Dermis microvascular lymphatic vessel endothelial cell (primary cell): ENCODE measurements around the gene PLXNB1. TPM values are rescaled to one million over a fixed set of nuclear protein-coding genes. Genes with fewer than 3 reads are reported as not detected.
A peak's percentile ranks its signal among the peaks of the same experiment; 100 is the strongest.

Experiments
- DNase-seq, 2 donors: peaks; one replicate each; pipeline versions ENCODE4 v3.0.0 to v3.0.0-alpha.2; 2010; ENCODE audit warnings: low read depth in 2 of 2
- total RNA-seq: library from RNA; depleted of rRNA; stranded (reverse); fragments of >200 nt; gene quantifications from 2 replicates; pipeline ENCODE4 v1.2.1, GENCODE V29; 2014

The PLXNB1 gene
- total RNA-seq, 1 donor from 2014 or later, result 13.9 TPM

- no peak for DNase-seq
Observed at GRCh38 chr3:48418651-48419050, 11.2 kb downstream of the PLXNB1 start.

GRCh38 chr3:48418140-48418539, 11.7 kb downstream of the PLXNB1 start:
- DNase-seq, result no peak

DNA sequence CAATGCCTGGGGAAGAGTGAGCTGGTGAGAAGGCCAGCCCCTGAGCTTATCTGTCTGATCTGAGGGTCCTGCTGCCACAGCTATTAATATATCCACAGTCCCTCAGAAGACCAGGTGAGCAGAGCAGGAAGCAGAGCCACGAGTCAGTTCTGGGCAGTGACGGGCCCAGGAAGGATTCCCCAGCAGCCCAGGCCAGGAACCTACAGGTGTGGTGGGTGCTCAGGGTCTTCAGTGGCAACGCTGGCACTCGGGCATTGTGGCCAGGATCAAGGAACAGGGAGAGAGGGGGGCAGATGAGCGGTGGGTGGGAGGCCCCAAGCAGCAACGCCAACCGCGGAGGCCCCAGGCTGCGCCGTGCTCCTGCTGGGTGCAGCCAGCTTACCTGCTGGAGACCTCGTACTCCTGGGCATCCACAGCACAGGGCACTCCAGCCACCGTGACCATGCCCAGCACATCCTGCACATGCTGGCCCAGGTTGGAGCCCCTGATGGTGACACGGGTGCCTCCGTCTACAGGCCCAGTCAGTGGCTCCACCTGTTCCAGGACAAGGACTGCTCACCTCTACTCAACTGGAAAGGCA, 12.3 kb downstream of the PLXNB1 start:
- DNase-seq, result no peak

DNA sequence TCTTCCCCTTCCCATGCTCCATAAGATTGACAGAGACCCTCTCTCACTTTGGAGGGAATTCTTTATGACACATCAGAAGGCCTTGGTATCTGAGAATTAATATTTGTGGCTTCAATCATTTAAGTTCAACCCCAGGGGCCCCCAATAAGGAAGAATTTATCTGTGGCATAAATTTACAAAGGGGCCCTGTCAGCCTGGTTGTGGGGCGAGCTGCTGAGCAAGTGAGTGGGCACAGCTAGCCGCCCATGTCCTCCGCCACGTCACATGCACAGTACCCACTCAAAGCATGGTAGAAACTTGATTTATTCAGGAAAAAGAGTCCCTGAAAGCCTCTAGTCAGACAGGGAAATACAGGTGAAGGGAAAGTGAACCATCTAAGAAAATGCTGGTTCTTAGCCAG, 13.3 kb downstream of the PLXNB1 start:
- no peak for DNase-seq

GRCh38 chr3:48416091-48416505, 13.8 kb downstream of the PLXNB1 start:
- DNase-seq, result no peak

DNA sequence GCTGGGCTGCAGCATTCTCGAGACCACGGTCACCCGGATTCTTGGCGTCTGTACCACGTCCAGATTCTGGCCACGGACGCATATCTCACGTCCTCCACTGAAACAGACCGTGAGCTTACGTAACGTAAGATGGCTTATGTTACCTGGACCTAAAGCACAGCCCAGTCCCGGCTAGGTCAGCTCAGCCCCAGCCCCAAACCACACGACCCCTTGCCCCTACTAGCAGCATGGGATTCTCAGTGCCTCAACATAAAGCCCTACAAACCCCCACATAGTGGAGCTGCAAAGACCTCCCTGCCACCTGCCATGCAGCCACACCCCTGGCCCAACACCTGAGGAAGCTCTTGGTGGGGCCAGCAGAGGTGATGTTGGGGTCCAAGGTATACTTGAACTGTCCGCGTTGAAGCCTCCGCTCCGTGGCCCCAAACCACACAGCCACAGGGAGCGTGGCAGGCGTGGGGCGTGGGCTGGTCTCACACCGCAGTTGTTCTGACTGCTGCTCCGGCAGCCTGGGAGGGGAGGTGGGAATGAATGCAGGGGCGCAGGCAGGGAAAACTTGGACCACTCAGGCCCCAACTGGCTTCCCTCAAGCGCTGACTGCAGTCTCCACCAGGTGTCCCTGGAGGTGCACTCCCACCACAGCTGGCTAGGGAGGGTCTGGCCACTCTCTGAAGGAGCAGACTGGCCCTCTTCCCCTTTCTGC, 14.5 kb downstream of the PLXNB1 start:
- DNase-seq, result no peak

GRCh38 chr3:48414376-48415250, 15.3 kb downstream of the PLXNB1 start:
- DNase-seq, result no peak

DNA sequence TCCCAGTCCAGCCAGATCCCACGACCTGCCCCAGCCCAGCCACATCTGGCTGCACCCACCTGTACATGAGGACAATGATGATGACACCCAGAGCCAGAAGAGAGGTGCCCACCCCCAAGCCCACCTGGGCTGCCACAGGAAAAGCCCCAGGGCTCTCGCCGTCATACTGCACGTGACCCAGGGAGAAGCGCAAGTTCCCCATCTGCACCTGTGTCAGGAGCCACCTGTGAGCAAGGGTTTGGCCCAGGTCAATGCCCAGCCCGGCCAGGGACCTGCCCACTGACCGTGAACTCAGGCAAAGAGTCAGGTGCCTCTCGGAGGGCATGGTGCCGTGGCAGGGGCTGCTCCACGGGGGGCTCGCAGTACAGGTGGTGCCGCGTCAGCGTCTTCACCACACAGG, 16.3 kb downstream of the PLXNB1 start:
- DNase-seq, result no peak

DNA sequence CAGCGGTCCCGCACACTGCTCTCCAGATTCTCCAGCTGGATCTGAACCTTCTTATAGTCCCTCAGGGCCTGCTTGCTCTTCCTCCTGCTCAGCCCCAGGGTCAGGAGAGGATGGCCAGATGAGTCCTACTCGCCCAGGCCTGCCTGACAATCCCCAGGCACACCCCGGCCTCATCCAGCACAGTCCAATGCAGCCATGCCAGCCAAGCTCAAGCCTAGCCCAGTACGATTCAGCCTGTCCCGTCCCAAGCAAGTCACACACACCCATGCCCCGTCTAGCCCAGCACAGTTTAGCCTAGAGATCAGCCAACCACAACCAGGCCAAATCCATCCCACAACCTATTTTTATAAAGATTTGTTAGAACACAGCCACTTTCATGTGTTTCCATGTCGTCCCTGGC, 16.8 kb downstream of the PLXNB1 start:
- DNase-seq, result no peak

DNA sequence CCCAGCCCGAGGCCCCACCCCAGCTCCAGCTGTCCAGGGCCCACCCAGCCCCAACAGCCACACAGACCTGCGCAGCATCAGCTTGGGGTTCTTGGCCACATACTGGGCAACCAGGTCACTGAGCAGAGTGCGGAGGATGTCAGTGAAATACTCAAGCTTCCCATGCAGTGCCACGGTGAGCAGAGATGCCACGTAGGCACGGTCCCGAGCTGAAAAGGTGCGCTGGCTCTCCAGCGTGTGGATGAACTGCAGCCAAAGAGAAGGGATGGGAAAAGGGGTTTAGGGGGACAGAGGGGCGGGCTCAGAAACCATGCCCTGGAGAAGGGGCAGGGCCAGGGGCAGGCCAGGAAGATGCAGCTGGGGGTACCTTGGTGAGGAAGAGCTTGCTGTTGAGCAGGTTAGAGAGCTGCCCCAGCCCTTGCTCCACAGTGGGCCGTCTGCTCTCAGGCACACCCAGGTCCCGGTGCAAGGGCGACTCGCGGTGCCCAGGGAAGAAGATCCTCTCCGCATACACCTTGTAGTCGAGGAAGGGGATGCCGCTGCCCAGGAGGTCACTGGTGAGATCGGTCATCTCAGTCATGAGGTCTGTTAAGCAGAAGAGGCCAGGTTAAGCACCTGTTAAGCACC, 17.4 kb downstream of the PLXNB1 start:
- DNase-seq, result no peak

GRCh38 chr3:48411606-48412374, 18.1 kb downstream of the PLXNB1 start:
- no peak for DNase-seq

DNA sequence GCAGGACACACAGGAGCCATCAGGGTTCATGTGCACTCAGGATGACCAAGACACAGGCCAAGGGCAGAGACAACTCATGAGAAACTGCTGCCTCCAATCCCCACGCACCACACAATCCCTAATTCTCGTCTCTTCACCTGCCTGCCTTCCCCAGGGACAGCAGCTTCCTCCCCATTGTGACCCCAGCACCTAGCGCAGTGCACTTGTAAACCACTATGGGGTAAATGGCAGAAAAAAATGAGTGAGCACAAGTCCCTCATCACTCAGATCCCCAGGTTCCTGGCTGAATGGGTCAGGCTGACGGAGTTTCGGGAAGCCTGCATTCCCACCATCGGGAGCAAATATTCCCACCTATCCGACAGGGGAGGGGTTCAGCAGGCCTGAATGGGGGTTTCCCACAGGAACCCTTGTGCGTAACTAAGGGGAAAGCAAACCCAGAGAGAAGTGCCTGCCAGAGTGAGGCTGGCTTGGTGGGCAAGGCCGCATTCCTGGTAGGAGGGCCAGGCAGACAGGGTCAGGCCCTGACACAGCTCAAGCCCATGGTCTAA, 18.8 kb downstream of the PLXNB1 start:
- no peak for DNase-seq

DNA sequence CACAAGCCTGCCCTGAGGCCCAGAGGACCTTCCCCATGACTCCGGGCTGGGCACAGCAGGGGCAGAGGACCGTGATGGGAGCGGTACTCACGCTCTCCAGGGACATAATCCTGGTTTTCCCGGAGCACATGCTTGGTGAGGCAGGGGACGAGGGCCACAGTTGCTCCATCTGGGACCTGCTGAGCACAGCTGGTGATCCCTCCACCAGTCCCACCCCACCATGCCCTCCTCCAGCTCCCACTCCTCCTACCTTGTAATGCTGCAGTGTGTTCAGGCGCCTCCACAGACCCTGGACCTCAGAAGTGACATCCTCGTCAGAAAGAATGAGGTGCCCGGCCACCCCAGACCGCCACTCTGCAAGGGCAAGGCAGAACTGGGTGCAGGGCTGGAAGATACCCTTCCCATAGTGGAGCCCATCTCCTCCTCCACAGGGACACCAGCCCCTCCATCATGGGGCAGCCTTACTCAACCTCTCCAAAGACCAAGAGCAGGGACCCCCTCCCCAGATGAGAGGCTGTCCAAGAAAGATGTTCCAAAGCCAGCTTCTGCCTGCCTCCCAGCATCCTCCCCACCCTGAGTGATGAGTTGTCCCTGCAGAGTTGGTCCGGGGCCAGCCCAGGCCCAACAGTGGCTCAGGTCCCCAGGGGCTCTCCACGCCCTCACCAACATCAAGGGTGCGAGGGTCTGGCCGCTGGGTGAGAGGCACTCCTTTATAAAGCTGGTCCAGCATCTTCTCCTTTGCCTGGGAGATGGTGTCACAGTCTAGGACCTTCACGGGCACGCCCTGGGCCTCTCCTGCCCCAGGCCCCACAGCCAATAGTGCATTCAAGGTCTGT, 19.5 kb downstream of the PLXNB1 start:
- no peak for DNase-seq

- DNase-seq, result no peak
Observed at GRCh38 chr3:48409291-48410201, 20.3 kb downstream of the PLXNB1 start.

DNA sequence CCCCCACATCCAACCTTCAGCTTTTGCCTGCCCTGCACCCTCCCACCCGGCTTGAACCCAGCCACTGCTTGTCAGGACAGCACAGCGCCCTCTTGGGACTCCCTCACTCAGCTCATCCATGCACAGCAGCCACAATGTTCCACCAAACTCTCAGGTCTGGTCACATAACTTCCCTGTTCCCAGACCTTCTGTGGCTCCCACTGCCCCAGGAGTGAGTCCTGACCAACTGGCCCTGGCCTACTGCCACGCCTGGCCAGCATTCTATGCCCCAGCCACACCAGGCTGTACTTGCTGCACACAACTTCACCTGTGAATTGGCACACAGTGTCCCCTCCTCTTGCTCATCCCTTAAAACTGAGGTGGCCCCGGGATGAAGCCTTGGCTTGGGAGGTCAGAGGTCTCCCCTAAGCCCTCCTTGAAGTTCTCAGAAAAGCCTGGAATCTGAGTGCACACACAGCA, 21.0 kb downstream of the PLXNB1 start:
- no peak for DNase-seq

GRCh38 chr3:48407542-48408099, 22.3 kb downstream of the PLXNB1 start:
- DNase-seq, result no peak

DNA sequence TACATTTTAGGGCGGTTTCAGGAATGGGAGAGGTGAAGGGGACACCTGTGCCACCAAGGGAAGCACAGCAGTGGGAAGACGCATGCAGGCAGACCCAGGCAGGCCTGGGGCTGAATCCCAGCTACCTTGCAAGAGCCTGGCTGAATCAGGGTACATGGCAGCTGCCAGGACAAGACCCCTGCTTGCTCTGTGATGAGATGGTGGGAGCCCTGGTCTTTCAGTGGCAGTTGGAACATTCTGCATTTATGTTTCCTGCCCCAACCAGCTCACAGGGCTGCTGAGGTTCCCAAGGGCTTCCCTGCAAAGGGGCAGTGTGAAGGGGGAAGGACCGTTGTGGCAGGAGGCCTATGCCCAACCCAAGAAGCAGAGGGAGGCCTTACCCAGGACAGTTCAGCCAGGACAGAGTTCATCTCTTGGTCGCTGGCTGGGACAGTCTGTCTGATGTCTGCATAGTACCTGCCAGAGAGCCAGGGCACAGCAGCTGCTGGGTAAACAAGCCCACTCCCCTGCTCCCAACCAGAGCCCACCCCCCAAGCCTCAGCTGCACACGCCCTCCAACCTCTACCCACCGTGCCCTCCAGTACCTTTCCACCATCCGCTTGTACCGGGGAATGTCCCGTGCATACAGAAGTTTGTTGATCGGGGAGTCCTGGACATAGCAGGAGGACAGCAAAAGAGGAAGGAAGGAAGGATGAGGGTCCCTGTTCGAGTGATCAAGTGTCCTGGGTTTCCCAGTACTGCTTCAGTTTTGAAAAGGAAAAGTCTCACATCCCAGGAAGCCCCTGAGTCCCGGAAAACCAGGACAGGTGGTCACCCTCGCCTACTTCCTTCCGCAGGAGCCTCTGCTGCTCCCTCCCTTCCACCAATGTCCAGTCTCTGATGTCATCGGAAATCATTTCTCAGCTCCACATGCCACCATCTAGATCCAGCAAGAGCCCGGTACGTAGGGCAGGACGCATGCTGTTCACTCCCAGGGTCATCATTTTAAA, 23.1 kb downstream of the PLXNB1 start:
- peak; percentile 25 to 26 for DNase-seq
